GM12878 (cell line): Measurements from ENCODE around the gene KCNJ10.

ENCODE experiments used
- BRCA1 ChIP-seq: IDR thresholded peaks from 2 replicates; pipeline ENCODE4 v1.6.1; 2011; ENCODE audit warnings: low read depth, low read length, improper control_type of control experiment
- CTCF ChIP-seq, 3 experiments: IDR thresholded peaks in 2 of 3; conservative IDR thresholded peaks in 1 of 3; 2 replicates each; pipeline ENCODE4 v1.5.1; 2011; ENCODE audit warnings: low read depth in 3 of 3, low read length in 3 of 3, mild to moderate bottlenecking in 3 of 3, control low read depth in 2 of 3, moderate library complexity in 2 of 3, inconsistent platforms in 1 of 3, mixed read lengths in 1 of 3; ENCODE audit not compliant: control insufficient read depth in 2 of 3, insufficient read depth in 1 of 3; ENCODE audit errors: extremely low read depth in 1 of 3
- DPF2 ChIP-seq: fragments of 450-650 bp; IDR thresholded peaks from 2 replicates; pipeline ENCODE4 v1.6.1; 2017; ENCODE audit warnings: mild to moderate bottlenecking
- HDAC6 ChIP-seq: fragments of 200-600 bp; sonication (generic); IDR thresholded peaks from one replicate; pipeline ENCODE4 v1.8.0; 2017; ENCODE audit warnings: antibody characterized with exemption; ENCODE audit not compliant: unreplicated experiment
- KAT2A ChIP-seq: conservative IDR thresholded peaks from 2 replicates; pipeline ENCODE4 v1.6.1; 2011; ENCODE audit warnings: low read depth, low read length; ENCODE audit not compliant: control insufficient read depth
- PKNOX1 ChIP-seq: fragments of 450-650 bp; IDR thresholded peaks from 2 replicates; pipeline ENCODE4 v1.6.1; 2016; ENCODE audit warnings: mild to moderate bottlenecking
- POLR2A ChIP-seq: IDR thresholded peaks from 2 replicates; pipeline ENCODE4 v1.6.1; 2011; ENCODE audit warnings: low read depth, mild to moderate bottlenecking, low read length
- RCOR1 ChIP-seq: conservative IDR thresholded peaks from 2 replicates; pipeline ENCODE4 v1.6.1; 2012; ENCODE audit warnings: low read depth, low read length, improper control_type of control experiment
- TBL1XR1 ChIP-seq: IDR thresholded peaks from 2 replicates; pipeline ENCODE4 v1.6.1; 2012; ENCODE audit warnings: low read depth, low read length, improper control_type of control experiment

- TF ChIP-seq CTCF (IDR thresholded peaks at IDR 0.05 in 2 of 3, conservative IDR thresholded peaks at IDR 0.05 in 1 of 3; ENCODE audit: control insufficient read depth in 2 of 3, extremely low read depth in 1 of 3, insufficient read depth in 1 of 3, low read depth in 3 of 3, low read length in 3 of 3) (no peak), POLR2A (no peak), RCOR1 (no peak), PKNOX1 (no peak), BRCA1 (no peak), KAT2A (no peak), DPF2 (no peak), TBL1XR1 (no peak), HDAC6 (no peak)
Observed at GRCh38 chr1:159957824-159958268, 112.1 kb downstream of the KCNJ10 start.
